Stimulated activated CD4-positive, alpha-beta T cell treated with anti-CD3 and anti-CD28 coated beads, Interleukin-1b, Interleukin-23, amount 100 ng/mL, for 1 hour (primary cell): Measurements from ENCODE around the gene TUT4.

ENCODE experiments used
- DNase-seq, 2 donors: peaks; one replicate each; pipeline ENCODE4 v3.0.0-alpha.2; 2020; ENCODE audit warnings: low read depth in 2 of 2

TUT4 gene

DNA sequence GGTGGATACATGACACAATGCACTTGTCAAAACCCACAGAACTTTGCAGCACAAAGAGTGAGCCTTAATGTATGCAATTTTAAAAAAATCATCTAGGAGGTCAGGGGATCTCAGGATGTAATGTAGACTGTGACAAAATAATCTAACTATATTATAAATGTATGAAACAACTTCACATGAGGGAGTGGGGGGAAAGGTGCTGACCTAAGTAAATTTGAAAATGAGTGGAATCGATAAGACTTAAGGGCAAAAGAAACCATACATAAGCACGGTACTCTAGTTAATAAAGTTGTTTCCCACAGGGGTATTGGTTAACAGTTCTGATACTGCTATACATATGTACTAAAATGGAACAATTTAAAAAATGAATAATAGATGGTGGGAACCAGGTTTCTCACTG lies 83.8 kb downstream of the TUT4 start:
- no peak for DNase-seq

DNA sequence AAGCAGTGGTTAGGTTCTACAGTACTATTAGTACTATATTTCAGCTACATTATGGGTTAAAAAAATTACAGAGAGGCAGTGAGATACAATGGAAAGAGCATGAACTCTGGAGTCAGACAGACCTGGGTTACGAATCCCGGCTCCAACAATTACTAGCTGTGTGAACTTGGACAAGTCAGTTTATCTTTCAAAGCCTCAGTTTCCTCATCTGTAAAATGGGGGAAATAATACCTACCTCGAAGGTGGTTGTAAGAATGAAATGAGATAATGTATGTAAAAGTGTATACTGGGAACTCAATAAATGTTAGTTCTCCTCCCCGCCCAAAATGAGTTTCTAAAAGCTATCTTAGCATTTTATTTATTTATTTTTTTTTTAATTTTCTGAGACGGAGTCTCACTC lies 89.0 kb downstream of the TUT4 start:
- no peak for DNase-seq

DNA sequence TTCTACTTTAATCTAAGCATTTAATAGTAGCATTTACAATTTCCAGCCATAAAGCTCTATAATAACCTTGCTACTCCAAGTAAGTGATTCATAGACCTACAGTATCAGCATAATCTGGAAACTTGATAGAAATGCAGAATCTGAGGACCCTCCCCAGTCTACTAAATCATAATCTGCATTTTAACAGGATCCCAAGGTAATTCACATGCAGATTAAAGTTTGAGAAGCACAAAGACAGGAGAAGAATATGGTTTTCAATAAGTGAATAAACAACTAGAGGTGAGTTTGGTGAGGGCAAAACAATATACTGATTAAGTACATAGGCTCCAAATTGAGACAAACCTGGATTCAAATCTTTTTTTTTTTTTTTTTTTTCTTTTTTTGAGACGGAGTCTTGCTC lies 91.1 kb downstream of the TUT4 start:
- no peak for DNase-seq

DNA sequence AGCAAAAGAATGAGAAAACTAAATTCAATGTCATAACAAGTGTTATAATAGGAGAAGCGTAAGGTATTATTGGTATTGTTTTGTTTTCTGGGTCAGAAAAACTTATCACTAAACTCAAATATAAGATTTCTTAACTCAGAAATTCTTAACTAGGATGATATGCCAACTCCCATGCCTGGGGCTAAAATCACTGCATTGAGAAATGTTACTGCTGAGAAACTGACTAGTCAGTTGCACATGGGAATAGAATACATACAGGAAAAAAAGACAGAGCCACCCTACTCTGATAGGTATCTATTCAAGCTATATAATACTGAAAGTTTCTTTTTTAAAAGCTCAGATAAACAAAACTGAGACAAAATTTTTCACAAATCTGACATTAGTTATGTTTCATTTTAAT lies 92.2 kb downstream of the TUT4 start:
- DNase-seq, result no peak

DNA sequence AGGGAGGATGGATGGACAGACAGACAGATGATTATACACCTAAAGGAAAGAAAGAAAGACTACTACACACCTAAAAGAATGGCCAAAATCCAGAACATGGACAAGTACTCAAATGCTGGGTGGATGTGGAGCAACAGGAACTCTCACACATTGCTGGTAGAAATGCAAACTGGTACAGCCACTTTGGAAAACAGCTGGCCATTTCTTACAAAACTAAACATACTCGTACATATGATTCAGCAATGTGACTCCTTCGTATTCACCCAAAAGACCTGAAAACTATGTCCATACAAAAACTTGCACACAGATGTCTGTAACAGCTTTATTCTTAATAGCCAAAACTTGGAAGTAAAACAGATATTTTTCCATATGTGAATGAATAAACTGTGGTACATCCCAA lies 97.2 kb downstream of the TUT4 start:
- DNase-seq, result no peak

DNA sequence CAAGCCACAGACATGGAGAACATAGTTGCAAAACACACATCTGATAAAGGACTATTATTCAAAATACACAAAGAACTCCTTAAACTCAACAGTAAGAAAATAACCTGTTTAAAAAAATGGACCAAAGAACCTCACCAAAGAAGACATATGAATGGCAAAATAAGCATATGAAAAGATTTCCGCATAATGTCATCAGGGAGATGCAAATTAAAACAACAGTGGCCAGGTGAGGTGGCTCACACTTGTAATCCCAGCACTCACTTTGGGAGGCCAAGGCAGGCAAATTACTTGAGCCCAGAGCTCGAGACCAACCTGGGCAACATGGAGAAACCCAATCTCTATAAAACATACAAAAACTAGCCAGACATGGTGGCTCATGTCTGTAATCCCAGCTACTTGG lies 98.1 kb downstream of the TUT4 start:
- DNase-seq, result no peak

DNA sequence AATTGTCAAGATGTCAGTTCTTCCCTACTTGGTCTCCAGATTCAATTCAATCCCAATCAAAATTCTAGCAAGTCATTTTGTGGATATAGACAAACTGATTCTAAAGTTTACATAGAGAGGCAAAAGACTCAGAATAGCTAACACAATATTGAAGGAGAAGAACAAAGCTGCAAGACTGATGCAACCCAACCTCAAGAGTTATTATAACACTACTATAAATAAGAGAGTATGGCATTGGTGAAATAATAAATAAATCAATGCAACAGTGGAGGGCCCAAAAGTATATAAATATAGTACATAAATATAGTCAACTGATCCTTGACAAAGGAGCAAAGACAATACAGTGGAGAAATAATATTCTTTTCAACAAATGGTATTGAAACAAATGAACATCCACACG lies 98.8 kb downstream of the TUT4 start:
- no peak for DNase-seq

DNA sequence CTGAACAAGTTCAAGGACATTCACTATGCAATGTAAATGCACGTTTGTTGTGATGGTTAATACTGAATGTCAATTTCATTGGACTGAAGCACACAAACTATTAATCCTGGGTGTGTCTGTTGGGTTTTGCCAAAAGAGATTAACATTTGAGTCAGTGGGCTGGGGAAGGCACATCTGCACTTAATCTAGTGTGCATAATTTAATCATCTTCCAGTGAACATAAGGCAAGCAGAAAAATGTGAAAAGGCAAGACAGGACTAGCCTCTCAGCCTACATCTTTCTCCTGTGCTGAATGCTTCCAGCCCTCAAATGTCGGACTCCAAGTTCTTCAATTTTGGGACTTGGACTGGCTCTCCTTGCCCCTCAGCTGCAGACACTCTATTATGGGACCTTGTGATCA lies 108.4 kb downstream of the TUT4 start:
- DNase-seq, result no peak

DNA sequence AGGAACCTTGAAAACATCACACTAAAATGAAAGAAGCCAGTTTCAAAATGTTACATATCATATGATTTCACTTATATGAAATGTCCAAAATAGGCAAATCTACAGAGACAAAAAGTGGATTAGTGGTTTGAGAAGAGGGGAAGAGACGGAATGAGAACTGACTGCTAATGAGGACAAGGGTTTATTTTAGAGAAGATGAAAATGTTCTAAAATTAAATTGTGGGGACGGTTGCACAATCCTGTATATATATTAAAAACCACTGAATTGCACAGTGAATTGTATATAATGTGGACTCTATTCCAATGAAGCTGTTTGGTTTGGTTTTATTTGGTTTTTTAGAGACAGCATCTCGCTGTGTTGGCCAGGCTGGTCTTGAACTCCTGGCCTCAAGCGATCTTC lies 112.9 kb downstream of the TUT4 start:
- DNase-seq, result no peak

DNA sequence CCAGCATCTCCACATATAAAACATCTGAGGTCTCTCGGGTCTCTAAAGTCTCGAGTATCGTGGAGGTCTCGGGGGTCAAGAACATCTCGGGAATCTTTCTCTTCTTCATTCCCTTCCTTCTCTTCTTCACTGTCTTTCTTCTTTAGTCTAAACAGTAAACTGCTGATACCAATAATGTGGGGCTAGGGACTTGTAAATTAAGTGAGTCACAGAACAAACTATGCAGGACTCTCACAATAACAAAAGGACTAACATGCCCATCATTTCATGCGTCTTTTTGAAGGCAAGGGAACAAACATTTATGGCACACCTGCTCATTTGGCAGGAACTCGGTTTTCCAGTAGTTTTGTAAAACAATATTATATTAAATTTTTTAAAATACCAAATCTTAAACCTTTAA lies 116.1 kb downstream of the TUT4 start:
- no peak for DNase-seq

DNA sequence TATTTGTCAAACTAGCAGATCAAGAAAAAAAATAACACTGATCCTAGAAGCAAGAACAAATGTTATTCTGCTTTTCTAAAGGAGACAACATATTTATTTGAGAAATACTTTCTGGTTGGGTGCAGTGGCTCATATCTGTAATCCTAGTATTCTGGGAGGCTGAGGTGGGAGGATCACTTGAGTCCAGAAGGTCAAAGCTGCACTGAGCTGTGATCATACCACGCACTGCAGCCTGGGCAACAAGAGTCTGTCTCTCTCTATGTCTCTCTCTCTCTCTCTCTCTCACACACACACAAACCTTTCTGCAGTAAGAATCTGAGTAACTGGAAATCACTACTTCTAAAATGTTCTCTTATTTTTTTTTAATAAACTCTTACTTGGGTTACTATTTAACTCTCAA lies 117.2 kb downstream of the TUT4 start:
- DNase-seq, result no peak

DNA sequence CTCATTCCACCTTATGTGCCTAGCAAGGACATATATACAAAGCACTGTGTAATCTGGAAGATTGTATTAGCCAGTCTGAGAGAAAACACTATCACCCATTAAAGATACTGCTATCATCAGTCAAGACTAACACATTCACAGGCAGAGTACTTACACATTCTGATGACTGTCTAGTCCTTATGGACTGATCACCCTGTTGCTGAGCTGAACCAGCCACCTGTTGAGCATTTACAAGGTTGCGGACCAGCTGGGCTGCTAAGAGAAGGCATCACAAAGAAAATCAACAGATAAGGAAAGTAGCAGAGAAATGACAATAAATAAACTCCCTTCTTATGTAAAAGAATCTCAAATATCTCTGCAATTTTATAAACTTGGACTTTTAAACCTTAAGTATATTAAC lies 117.7 kb downstream of the TUT4 start:
- DNase-seq, result no peak

DNA sequence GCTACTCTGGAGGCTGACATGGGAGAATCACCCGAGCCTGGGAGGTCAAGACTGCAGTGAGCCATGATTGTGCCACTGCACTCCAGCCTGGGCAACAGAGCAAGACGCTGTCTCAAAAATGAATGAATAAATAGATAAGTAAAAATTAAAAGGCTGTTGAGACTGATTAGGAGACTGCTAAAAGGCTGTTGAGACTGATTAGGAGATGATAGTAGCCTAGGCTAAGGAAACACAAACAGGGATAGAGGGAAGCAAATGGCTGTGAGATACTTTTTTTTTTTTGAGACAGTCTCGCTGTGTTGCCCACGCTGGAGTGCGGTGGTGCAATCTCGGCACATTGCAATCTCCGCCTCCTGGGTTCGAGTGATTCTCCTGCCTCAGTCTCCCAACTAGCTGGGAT lies 120.1 kb downstream of the TUT4 start:
- DNase-seq, result no peak

DNA sequence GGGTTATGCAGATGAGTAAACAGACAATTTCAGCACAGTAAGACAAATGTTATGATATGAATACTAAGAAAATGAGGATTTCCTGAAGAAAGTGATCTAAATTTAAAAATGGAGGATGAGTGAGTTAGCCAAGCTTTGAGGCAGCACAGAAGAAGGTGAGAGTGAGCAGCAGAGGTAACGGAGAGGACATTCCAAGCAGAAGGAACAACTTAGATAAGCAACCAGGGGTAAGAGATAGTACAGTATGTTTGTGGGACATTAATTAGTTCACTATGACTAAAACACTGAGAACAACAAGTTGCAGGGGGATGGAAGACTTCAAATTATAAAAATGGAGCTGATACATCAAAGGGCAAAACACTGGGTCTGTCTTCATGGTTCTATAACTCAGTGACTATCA lies 125.7 kb downstream of the TUT4 start:
- DNase-seq, result no peak

DNA sequence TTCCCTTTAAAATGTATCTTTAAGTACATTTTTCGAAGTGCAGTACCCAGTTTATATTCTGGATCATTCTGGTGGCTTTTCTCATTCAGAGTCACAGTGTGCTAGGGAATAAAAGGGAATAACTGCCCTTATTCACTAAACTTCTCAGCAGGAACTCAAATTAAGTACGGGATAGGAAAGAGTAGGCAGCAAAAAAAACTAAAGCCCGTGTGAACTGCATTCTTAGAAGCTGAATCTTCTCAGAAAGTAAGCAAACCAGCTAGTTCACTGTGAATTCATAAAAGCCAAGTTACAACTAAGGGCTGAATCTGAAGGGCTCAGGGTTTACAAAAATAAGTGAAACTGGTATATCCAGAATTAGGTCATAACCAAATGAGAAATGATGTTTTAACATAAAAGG lies 126.5 kb downstream of the TUT4 start:
- no peak for DNase-seq

DNA sequence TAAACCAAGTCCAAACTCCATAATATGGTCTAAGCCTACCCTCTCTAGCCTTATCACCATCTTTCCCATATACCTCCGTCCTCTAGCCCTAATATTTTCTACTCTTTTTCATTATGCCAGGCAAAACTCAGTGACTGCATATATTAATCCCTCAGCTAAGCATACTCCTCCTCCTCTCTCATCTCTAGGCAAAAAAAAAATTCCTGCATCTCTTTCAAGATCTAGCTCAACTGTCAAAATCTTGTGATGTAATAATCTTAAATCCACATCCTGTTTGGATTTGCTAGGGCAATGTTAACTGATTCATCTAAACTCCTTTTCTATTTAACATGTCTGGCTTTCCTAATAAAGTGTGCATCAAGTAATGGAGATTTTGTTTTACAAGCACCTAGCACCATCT lies 128.1 kb downstream of the TUT4 start:
- no peak for DNase-seq

DNA sequence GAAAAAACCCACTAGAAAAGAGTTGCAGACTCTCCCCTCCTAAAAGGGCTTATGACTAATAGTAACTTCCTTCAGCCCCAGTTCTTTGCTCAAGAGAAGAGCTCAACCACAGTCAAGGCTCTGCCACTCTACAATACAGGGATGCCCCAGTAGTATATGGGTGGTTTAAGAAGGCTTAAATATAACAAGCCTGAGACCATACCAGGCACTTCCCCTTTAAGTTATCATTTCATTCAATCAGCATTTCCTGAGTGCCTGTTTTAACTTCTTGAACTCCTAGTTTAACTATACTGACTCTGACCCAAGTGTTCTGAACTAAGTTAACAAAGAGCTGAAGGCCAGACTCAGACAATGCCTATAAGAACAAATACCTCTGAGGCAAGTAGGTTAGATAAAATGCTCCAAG lies 128.7 kb downstream of the TUT4 start:
- peak in 1 of 2 donors; percentile 10 for DNase-seq

DNA sequence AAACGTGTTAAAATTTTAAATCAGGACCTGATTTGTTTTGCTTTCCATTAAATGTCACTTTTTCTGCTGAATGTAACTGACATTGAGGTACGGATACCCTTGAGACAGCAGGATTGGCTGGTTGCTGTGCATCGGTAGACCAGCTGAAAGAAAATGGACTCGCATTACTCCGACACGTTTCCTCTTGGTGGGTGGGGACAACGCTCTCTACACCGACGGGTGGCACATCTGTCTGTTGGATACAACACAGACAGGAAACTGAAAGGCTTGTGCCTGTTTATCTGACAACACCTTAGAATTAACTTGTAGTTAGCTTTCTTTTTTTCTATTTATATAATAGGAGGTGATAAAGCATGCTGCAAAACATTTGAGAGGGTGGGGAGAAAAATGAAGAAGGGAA lies 129.1 kb downstream of the TUT4 start:
- DNase-seq, result peak; percentile 17 to 46

DNA sequence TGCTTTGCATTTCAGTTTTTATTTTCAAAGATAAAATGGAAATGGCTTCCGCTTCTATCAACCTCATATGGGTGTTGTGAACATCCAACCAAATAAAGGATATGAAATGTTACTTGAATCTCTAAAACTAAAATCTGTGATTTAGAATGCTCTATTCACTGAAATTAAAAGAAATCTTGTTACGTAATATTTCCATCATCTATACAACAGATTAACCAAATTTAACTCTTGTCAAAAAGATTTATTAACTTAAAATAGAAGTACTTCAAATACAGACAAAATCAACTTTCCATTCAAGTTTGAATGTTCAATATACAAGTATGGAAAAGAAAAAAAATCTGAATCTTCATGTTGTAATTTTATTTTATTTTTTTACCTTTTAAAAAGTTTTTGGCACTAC lies 129.8 kb downstream of the TUT4 start:
- DNase-seq, result no peak

DNA sequence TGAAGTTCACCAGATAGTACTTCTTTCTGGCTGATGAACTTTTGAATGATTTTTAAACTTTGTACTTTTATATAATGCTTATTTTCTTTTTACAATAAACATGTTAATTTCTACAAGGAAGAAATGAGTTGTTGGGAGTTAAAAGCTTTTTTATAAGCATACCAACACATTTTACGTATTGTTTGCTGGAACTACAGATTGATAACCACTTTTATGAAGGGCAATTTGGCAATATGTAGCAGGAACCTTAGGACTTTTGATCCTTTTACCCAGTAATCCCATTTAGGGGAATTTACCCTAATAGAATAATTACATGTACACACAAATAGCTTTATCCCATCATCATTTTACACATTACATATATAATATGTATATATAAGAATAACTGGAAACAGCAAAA lies 132.2 kb downstream of the TUT4 start:
- DNase-seq, result no peak

DNA sequence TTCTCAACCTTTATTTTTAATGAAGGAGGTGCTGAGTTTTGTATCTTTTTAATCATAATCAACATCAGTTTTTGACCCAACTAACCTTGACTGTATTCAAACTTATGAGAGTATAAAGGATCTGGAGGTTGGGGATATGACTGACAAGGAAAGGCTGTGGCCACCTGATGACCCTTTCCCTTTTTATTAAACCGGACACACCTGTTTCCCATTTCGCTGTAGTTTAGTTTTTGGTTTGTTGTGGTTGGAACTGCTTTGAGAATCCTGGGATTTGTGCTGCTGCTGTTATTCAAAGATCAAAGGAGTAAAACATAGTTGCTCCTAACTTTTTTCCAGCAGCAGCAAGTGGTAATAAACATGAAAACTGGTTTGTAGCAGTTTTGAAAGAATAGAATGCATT lies 136.1 kb downstream of the TUT4 start:
- no peak for DNase-seq

DNA sequence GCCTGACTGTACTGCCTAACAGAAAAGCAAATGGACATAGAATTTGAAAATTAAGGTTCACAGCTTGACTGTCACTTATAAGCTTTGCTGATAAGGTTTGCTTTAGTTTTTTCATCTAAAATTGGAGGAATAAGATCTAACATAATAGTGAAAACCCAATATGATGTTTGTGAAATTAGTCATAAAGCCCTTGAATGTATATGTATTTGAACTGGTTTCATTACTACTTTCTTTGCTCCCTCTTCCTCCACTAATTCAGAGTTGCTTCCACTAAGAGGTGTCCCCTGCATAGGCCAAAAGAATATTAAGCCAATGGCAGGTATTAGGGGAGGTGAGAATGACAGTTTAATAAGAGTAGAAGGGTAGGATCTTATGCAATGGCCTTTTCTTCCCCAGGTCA lies 137.9 kb downstream of the TUT4 start:
- no peak for DNase-seq

DNA sequence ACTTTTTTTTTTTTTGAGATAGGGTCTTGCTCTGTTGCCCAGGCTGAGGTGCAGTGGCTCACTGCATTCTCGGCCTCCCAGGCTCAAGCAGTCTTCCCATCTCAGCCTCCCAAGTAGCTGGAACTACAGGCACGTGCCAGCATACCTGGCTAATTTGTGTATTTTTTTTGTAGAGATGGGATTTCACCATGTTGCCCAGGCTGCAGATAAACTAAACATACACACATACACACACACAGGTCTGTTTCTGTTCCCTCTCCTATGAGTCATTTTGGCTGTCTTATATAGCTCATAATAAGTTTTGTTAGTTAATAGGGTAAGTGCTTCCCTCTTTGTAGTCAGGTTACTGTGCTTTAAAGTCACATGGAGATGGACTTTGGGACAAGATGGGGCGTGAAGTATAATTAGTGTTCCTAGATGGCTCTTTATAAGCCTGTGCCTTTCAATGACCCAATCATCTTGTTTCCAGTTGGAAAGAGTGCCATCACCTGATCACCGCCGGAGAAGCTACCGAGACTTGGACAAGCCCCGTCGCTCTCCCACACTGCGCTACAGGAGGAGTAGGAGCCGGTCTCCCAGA lies 139.4 kb downstream of the TUT4 start:
- no peak for DNase-seq

DNA sequence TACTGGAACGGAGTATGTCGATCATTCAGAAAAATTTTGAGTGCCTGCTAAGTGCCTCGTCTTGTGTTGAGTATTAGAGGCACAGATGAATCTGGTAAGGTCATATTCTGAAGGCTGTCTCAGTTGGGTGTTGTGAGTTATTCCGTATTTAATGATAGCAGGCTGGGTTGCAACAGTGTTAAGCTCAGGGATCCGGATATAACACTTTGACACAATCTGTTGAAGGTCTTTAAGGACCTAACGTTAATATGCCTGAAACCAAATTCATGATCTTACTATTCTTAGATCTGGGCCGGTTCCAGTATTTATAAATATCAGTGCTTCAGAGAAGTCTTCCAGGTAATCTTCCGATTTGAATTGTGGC lies 147.9 kb downstream of the TUT4 start:
- DNase-seq, result no peak
